Neural cell (in vitro differentiated cells): ENCODE measurements around the gene GNAS-AS1. TPM values are rescaled to one million over a fixed set of nuclear protein-coding genes. Genes with fewer than 3 reads are reported as not detected.

Source experiments
- H2AFZ ChIP-seq: fragments of 200-600, 300-800 bp; sonication (generic), shearing (Covaris generic); 2 replicates; pipeline ENCODE4 v1.6.0; 2014; ENCODE audit warnings: low read depth, mild to moderate bottlenecking, antibody characterized with exemption, low read length, moderate library complexity
- H3F3A ChIP-seq: fragments of 200-600 bp; shearing (Covaris generic); 2 replicates; pipeline ENCODE4 v1.6.1; 2016; ENCODE audit warnings: mild to moderate bottlenecking, moderate library complexity, mixed read lengths, antibody characterized with exemption, low read length; ENCODE audit not compliant: insufficient read depth, poor library complexity, severe bottlenecking
- H3K27ac ChIP-seq: fragments of 200-600, 300-800 bp; sonication (generic), shearing (Covaris generic); 2 replicates; pipeline ENCODE4 v1.5.1; 2014; ENCODE audit warnings: mild to moderate bottlenecking, low read length, moderate library complexity
- H3K27me3 ChIP-seq: fragments of 300-800, 200-600 bp; sonication (generic), shearing (Covaris generic); 2 replicates; pipeline ENCODE4 v1.6.0; 2014; ENCODE audit warnings: mild to moderate bottlenecking, low read depth, low read length, moderate library complexity; ENCODE audit not compliant: insufficient read depth
- H3K36me3 ChIP-seq: fragments of 300-800, 200-600 bp; sonication (generic), shearing (Covaris generic); 2 replicates; pipeline ENCODE4 v1.5.1; 2014; ENCODE audit warnings: mild to moderate bottlenecking, antibody characterized with exemption, low read length, moderate library complexity; ENCODE audit not compliant: insufficient read depth
- H3K4me2 ChIP-seq: fragments of 300-800, 200-600 bp; sonication (generic), shearing (Covaris generic); 2 replicates; pipeline ENCODE4 v1.6.0; 2014; ENCODE audit warnings: mild to moderate bottlenecking, low read length
- H3K4me3 ChIP-seq: fragments of 300-800, 200-600 bp; sonication (generic), shearing (Covaris generic); 2 replicates; pipeline ENCODE4 v1.5.1; 2014; ENCODE audit warnings: mild to moderate bottlenecking, low read length, moderate library complexity
- H3K79me2 ChIP-seq: fragments of 200-600 bp; shearing (Covaris generic); replicated peaks from 2 replicates; pipeline ENCODE4 v1.6.0; 2014; ENCODE audit warnings: mild to moderate bottlenecking, low read length, moderate library complexity; ENCODE audit not compliant: insufficient read depth
- H3K9ac ChIP-seq: fragments of 300-800, 200-600 bp; sonication (generic), shearing (Covaris generic); 2 replicates; pipeline ENCODE4 v1.6.1; 2016; ENCODE audit warnings: mild to moderate bottlenecking, low read length, mixed read lengths
- H3K9me2 ChIP-seq: fragments of 200-600 bp; shearing (Covaris generic); 2 replicates; pipeline ENCODE4 v1.6.1; 2016; ENCODE audit warnings: mild to moderate bottlenecking, low read length, mixed read lengths; ENCODE audit not compliant: insufficient read depth
- H3K9me3 ChIP-seq: fragments of 200-600, 300-800 bp; sonication (generic), shearing (Covaris generic); 2 replicates; pipeline ENCODE4 v1.6.1; 2016; ENCODE audit warnings: mild to moderate bottlenecking, mixed run types, low read length, moderate library complexity, mixed read lengths
- H4K20me1 ChIP-seq: fragments of 200-600 bp; shearing (Covaris generic); 2 replicates; pipeline ENCODE4 v1.6.1; 2016; ENCODE audit warnings: mild to moderate bottlenecking, mixed run types; ENCODE audit not compliant: insufficient read depth
- EP300 ChIP-seq: fragments of 450-650 bp; conservative IDR thresholded peaks from 2 replicates; pipeline ENCODE4 v1.6.1; 2014; ENCODE audit warnings: antibody characterized with exemption, mild to moderate bottlenecking, moderate library complexity; ENCODE audit not compliant: poor library complexity, severe bottlenecking
- EZH2 ChIP-seq: fragments of 200-600, 300-800 bp; shearing (Covaris generic), sonication (generic); IDR thresholded peaks from 2 replicates; pipeline ENCODE4 v1.6.1; 2014; ENCODE audit warnings: antibody characterized with exemption, low read length, borderline replicate concordance, mild to moderate bottlenecking; ENCODE audit not compliant: insufficient read depth, poor library complexity, severe bottlenecking
- MXI1 ChIP-seq: fragments of 450-650 bp; conservative IDR thresholded peaks from 2 replicates; pipeline ENCODE4 v1.6.1; 2014; ENCODE audit warnings: antibody characterized with exemption, mild to moderate bottlenecking; ENCODE audit not compliant: poor library complexity, severe bottlenecking
- POLR2AphosphoS5 ChIP-seq: IDR thresholded peaks from 2 replicates; pipeline ENCODE4 v1.6.1; 2012
- RAD21 ChIP-seq: fragments of 450-650 bp; conservative IDR thresholded peaks from 2 replicates; pipeline ENCODE4 v1.6.1; 2014; ENCODE audit warnings: antibody characterized with exemption, mild to moderate bottlenecking, moderate library complexity
- REST ChIP-seq: IDR thresholded peaks from 2 replicates; pipeline ENCODE4 v1.6.1; 2012; ENCODE audit warnings: borderline replicate concordance
- SMC3 ChIP-seq: fragments of 450-650 bp; conservative IDR thresholded peaks from 2 replicates; pipeline ENCODE4 v1.6.1; 2014; ENCODE audit warnings: antibody characterized with exemption, mild to moderate bottlenecking, moderate library complexity; ENCODE audit not compliant: poor library complexity
- TAF1 ChIP-seq: IDR thresholded peaks from 2 replicates; pipeline ENCODE4 v1.6.1; 2012; ENCODE audit warnings: low read depth
- polyA plus RNA-seq: library from polyadenylated mRNA; depleted of rRNA; stranded (reverse); fragments of >200 nt; gene quantifications from 2 replicates; pipeline ENCODE4 v1.2.3, GENCODE V29; 2014

Gene GNAS-AS1
- polyA plus RNA-seq, 1 donor from 2014 or later, result not detected

GRCh38 chr20:58790454-58790853 lies 60.2 kb downstream of the GNAS-AS1 start:
- H3K4me3 ChIP-seq, result no peak overlapping the region
- H3K4me2 ChIP-seq, result no peak overlapping the region
- H3K36me3 ChIP-seq, result no peaks in the 10 kb centered on the region
- no peak for TF ChIP-seq SMC3
- no peak for TF ChIP-seq EP300
- TF ChIP-seq RAD21, result no peak
- TF ChIP-seq EZH2, result no peak
- no peak for TF ChIP-seq REST
- TF ChIP-seq MXI1, result no peak
- no peak for TF ChIP-seq POLR2AphosphoS5
- no peak for TF ChIP-seq TAF1
- no peaks in the 10 kb centered on the region for H3K9me3 ChIP-seq
- H4K20me1 ChIP-seq, result no peaks in the 10 kb centered on the region
- no peaks in the 10 kb centered on the region for H3K79me2 ChIP-seq
- no peak overlapping the region for H3K27ac ChIP-seq
- no peak overlapping the region for H3K9ac ChIP-seq
- no peaks in the 10 kb centered on the region for H3F3A ChIP-seq
- no peaks in the 10 kb centered on the region for H3K9me2 ChIP-seq
- H2AFZ ChIP-seq, result no peak overlapping the region
- no peaks in the 10 kb centered on the region for H3K27me3 ChIP-seq

DNA sequence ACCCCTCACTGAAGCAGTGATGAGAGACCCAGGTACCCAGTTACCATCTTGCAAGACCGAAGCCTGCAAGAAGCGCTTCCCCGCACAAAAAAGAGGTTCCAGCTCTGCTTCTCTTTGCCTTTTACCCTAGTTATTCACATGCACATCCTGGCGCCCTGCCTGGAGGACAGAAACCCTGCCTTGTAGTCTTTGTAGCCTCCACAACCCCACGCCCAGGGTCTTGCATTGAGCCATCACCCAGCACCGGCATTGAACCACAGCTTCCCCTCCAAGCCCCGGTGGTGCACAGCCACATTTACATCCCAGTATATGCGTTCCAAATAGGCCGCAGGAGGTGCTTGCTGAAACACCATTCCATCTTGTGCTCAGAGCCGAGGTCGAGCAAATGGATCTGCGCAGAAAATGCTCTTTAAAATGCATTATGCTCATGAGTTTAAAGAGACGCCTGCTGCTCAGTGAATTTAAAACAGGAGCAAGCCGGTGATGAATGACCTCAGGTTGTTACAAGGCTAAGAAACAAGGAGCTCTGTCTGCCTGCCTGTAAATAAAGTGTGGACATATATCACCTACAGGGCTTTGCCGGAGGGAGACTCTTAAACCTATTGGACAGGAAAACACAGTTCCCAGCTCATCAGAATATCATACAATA lies 61.7 kb downstream of the GNAS-AS1 start:
- no peaks in the 10 kb centered on the region for H3K36me3 ChIP-seq
- no peaks in the 10 kb centered on the region for H3K27me3 ChIP-seq
- H3K4me3 ChIP-seq, result no peak overlapping the region
- no peaks in the 10 kb centered on the region for H3K9me2 ChIP-seq
- no peak overlapping the region for H3K9ac ChIP-seq
- no peaks in the 10 kb centered on the region for H3K79me2 ChIP-seq
- no peak overlapping the region for H3K27ac ChIP-seq
- no peak overlapping the region for H3K4me2 ChIP-seq
- no peaks in the 10 kb centered on the region for H4K20me1 ChIP-seq
- H3F3A ChIP-seq, result no peaks in the 10 kb centered on the region
- no peak for TF ChIP-seq RAD21
- TF ChIP-seq EP300, result no peak
- no peak for TF ChIP-seq POLR2AphosphoS5
- no peak for TF ChIP-seq REST
- no peak for TF ChIP-seq EZH2
- no peaks in the 10 kb centered on the region for H3K9me3 ChIP-seq
- no peak overlapping the region for H2AFZ ChIP-seq
